GM23338 (cell line): ENCODE data around the gene B3GNT3. TPM values are rescaled to one million over a fixed set of nuclear protein-coding genes. Genes with fewer than 3 reads are reported as not detected.

Experiments
- ATAC-seq: fragments of 200-7000 bp; cut with Tn5 transposase; 3 replicates; pipeline ENCODE4 v1.9.1; 2020
- DNase-seq: peaks from one replicate; pipeline ENCODE4 v3.0.0-alpha.2; 2015; ENCODE audit warnings: low spot score
- H2AFZ ChIP-seq: fragments of 200-600 bp; sonication (generic); 2 replicates; pipeline ENCODE4 v1.8.0; 2016; ENCODE audit warnings: antibody characterized with exemption, mild to moderate bottlenecking, moderate library complexity
- H3F3A ChIP-seq: fragments of 200-600 bp; sonication (generic); replicated peaks from 2 replicates; pipeline ENCODE4 v1.8.0; 2017; ENCODE audit warnings: antibody characterized with exemption, mixed run types, low read depth
- H3K27ac ChIP-seq: fragments of 200-600 bp; sonication (generic); 2 replicates; pipeline ENCODE4 v1.6.1; 2016; ENCODE audit warnings: low read depth
- H3K27me3 ChIP-seq: fragments of 200-600 bp; sonication (generic); 2 replicates; pipeline ENCODE4 v1.8.0; 2016; ENCODE audit warnings: mild to moderate bottlenecking, mixed run types, moderate library complexity; ENCODE audit not compliant: insufficient read depth
- H3K36me3 ChIP-seq: fragments of 200-600 bp; sonication (generic); 2 replicates; pipeline ENCODE4 v1.8.0; 2016; ENCODE audit warnings: mild to moderate bottlenecking; ENCODE audit not compliant: insufficient read depth
- H3K4me1 ChIP-seq: fragments of 200-600 bp; sonication (generic); 2 replicates; pipeline ENCODE4 v1.8.0; 2016; ENCODE audit warnings: mild to moderate bottlenecking, moderate library complexity; ENCODE audit not compliant: insufficient read depth
- H3K4me2 ChIP-seq: fragments of 200-600 bp; sonication (generic); 2 replicates; pipeline ENCODE4 v1.7.1; 2017; ENCODE audit warnings: mixed run types
- H3K4me3 ChIP-seq: fragments of 200-600 bp; sonication (generic); 2 replicates; pipeline ENCODE4 v1.6.1; 2016; ENCODE audit warnings: mixed run types
- H3K79me2 ChIP-seq: fragments of 200-600 bp; sonication (generic); replicated peaks from 2 replicates; pipeline ENCODE4 v1.8.0; 2017; ENCODE audit warnings: mild to moderate bottlenecking; ENCODE audit not compliant: insufficient read depth
- H3K9me2 ChIP-seq: fragments of 200-600 bp; sonication (generic); 2 replicates; pipeline ENCODE4 v1.8.0; 2017; ENCODE audit not compliant: insufficient read depth
- H4K20me1 ChIP-seq: fragments of 200-600 bp; sonication (generic); replicated peaks from 2 replicates; pipeline ENCODE4 v1.8.0; 2017; ENCODE audit warnings: mild to moderate bottlenecking; ENCODE audit not compliant: insufficient read depth
- H3K27ac Mint-ChIP-seq: 2 replicates; pipeline ENCODE4 v1.8.0; 2020; ENCODE audit warnings: inconsistent platforms, mild to moderate bottlenecking, moderate library complexity, mixed read lengths
- H3K27me3 Mint-ChIP-seq: 3 replicates; pipeline ENCODE4 v1.8.0; 2022; ENCODE audit warnings: low read depth, mild to moderate bottlenecking, moderate library complexity, mixed read lengths, inconsistent platforms; ENCODE audit not compliant: insufficient read depth, poor library complexity
- H3K36me3 Mint-ChIP-seq: 3 replicates; pipeline ENCODE4 v1.8.0; 2021; ENCODE audit warnings: low read depth, mild to moderate bottlenecking, inconsistent platforms, moderate library complexity, mixed read lengths
- H3K4me1 Mint-ChIP-seq: 3 replicates; pipeline ENCODE4 v1.8.0; 2020; ENCODE audit warnings: mild to moderate bottlenecking, inconsistent platforms, mixed read lengths
- H3K4me3 Mint-ChIP-seq: 3 replicates; pipeline ENCODE4 v1.8.0; 2021; ENCODE audit warnings: moderate library complexity, mild to moderate bottlenecking, inconsistent platforms, mixed read lengths
- H3K9me3 Mint-ChIP-seq: 3 replicates; pipeline ENCODE4 v1.8.0; 2020; ENCODE audit warnings: moderate library complexity, mild to moderate bottlenecking, inconsistent platforms, mixed read lengths
- EZH2phosphoT487 ChIP-seq: fragments of 200-600 bp; sonication (generic); IDR thresholded peaks from one replicate; pipeline ENCODE4 v1.8.1; 2018; ENCODE audit warnings: antibody characterized with exemption; ENCODE audit not compliant: unreplicated experiment
- JUNB ChIP-seq: IDR thresholded peaks from one replicate; pipeline ENCODE4 v1.6.1; 2016; ENCODE audit warnings: antibody characterized with exemption; ENCODE audit not compliant: unreplicated experiment
- POLR2AphosphoS5 ChIP-seq: IDR thresholded peaks from 2 replicates; pipeline ENCODE4 v1.6.1; 2016; ENCODE audit warnings: antibody characterized with exemption, low read depth
- REST ChIP-seq: IDR thresholded peaks from one replicate; pipeline ENCODE4 v1.6.1; 2018; ENCODE audit warnings: antibody characterized with exemption; ENCODE audit not compliant: unreplicated experiment
- ZNF331 ChIP-seq: fragments of 250-450 bp; sonication (Bioruptor Pico); IDR thresholded peaks from 2 replicates; pipeline ENCODE4 v1.5.0; 2020; ENCODE audit warnings: low read depth, mild to moderate bottlenecking, moderate library complexity
- ZNF462 ChIP-seq: fragments of 250-450 bp; sonication (Bioruptor Pico); IDR thresholded peaks from 2 replicates; pipeline ENCODE4 v1.5.0; 2020; ENCODE audit warnings: mild to moderate bottlenecking, moderate library complexity
- polyA plus RNA-seq: library from polyadenylated mRNA; unstranded; fragments of >200 nt; fragmentation: Nextera tagmentation; extraction: Ambion mirVana; gene quantifications from 2 replicates; pipeline ENCODE4 v1.2.1, GENCODE V29; 2016
- total RNA-seq: library from RNA; depleted of rRNA; stranded (reverse); fragments of >200 nt; shearing (Covaris generic); gene quantifications from 2 replicates; pipeline ENCODE4 v1.2.3, GENCODE V29; 2014

B3GNT3 gene
- total and polyA plus RNA-seq, 2 experiments from 2014 or later: 0.99 to 1.9 TPM

- no peak for TF ChIP-seq ZNF462
- no peak for TF ChIP-seq POLR2AphosphoS5
- no peak for TF ChIP-seq JUNB
Measured at GRCh38 chr19:17803264-17803896, 8.4 kb downstream of the B3GNT3 start (continued).

- no peak overlapping the region for H3K4me3 ChIP-seq
- no peaks in the 10 kb centered on the region for H3F3A ChIP-seq
- no peaks in the 10 kb centered on the region for H3K9me2 ChIP-seq
- no peak overlapping the region for H2AFZ ChIP-seq
- H3K27me3 ChIP-seq: no peaks in the 10 kb centered on the region
- H3K4me1 Mint-ChIP-seq: no peaks in the 10 kb centered on the region
- no peak overlapping the region for H3K27ac ChIP-seq
- H3K4me2 ChIP-seq: no peak overlapping the region
- H3K27me3 Mint-ChIP-seq: peaks cover 4% of the 10 kb centered on the region
- H3K36me3 ChIP-seq: no peaks in the 10 kb centered on the region
- H3K9me3 Mint-ChIP-seq: no peaks in the 10 kb centered on the region
- no peaks in the 10 kb centered on the region for H3K36me3 Mint-ChIP-seq
- no peak overlapping the region for H3K4me3 Mint-ChIP-seq
- DNase-seq: no peak
- no peak overlapping the region for H3K27ac Mint-ChIP-seq
- H3K79me2 ChIP-seq: no peaks in the 10 kb centered on the region
- no peak for ATAC-seq
- no peaks in the 10 kb centered on the region for H4K20me1 ChIP-seq
- no peaks in the 10 kb centered on the region for H3K4me1 ChIP-seq
- TF ChIP-seq REST (no peak), EZH2phosphoT487 (no peak), ZNF331 (CRISPR knock-in tag) (no peak), ZNF462 (no peak)
Measured at GRCh38 chr19:17805427-17805826, 10.5 kb downstream of the B3GNT3 start.
